Upper lobe of left lung (tissue), 4 donors: Measurements from ENCODE around the gene SH3RF1.

Experiments used
- EP300 ChIP-seq, 4 donors: sonication (generic); formaldehyde crosslinking; IDR thresholded peaks; one replicate each; pipeline ENCODE4 v1.5.1; 2017; ENCODE audit warnings: antibody characterized with exemption in 4 of 4, control low read depth in 2 of 4
- POLR2A ChIP-seq, 4 donors: fragments of 450-650 bp; IDR thresholded peaks; one replicate each; pipeline ENCODE4 v1.5.1; 2016 to 2017; ENCODE audit warnings: antibody characterized with exemption in 4 of 4, mild to moderate bottlenecking in 2 of 4
- POLR2AphosphoS5 ChIP-seq, 2 donors: sonication (generic); formaldehyde crosslinking; IDR thresholded peaks; one replicate each; pipeline ENCODE4 v1.5.1; 2017; ENCODE audit warnings: antibody characterized with exemption in 2 of 2
- TF ChIP-seq, protein P1 (sequence below), 6 experiments: fragments of 450-650 bp in 4 of 6; fragments of 200-600 bp in 2 of 6; sonication (generic) in 2 of 6; IDR thresholded peaks; one replicate each; pipeline ENCODE4 v1.5.1; 2016 to 2019; ENCODE audit warnings: antibody characterized with exemption in 6 of 6

DNA sequence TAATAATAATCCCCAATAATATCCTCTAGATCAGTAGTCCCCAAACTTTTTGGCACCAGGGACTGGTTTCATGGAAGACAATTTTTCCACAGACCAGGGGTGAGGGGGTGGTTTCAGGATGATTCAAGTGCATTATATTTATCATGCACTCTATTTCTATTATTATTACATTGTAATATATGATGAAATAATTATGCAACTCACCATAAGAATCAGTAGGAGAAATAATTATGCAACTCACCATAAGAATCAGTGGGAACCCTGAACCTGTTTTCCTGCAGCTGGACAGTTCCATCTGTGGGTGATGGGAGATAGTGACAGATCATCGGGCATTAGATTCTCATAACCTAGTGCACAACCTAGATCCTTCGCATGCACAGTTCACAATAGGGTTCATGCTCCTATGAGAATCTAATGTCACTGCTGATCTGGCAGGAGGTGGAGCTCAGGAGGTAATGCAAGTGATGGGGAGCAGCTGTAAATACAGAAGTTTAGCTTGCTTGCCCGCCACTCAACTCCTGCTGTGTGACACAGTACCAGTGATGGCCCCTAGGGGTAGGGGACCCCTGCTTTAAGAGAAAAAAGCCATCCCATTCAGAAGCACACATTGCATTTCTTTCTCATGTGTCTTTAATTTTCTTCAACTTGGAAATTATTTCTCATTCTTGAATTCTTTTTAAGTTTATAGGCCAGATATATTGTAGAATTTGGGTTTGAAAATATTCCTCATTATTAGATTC, 16.0 kb upstream of the SH3RF1 start:
- TF ChIP-seq, protein P1, sequence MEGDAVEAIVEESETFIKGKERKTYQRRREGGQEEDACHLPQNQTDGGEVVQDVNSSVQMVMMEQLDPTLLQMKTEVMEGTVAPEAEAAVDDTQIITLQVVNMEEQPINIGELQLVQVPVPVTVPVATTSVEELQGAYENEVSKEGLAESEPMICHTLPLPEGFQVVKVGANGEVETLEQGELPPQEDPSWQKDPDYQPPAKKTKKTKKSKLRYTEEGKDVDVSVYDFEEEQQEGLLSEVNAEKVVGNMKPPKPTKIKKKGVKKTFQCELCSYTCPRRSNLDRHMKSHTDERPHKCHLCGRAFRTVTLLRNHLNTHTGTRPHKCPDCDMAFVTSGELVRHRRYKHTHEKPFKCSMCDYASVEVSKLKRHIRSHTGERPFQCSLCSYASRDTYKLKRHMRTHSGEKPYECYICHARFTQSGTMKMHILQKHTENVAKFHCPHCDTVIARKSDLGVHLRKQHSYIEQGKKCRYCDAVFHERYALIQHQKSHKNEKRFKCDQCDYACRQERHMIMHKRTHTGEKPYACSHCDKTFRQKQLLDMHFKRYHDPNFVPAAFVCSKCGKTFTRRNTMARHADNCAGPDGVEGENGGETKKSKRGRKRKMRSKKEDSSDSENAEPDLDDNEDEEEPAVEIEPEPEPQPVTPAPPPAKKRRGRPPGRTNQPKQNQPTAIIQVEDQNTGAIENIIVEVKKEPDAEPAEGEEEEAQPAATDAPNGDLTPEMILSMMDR (IDR thresholded peaks at IDR 0.05), result no peak
- no peak for TF ChIP-seq POLR2A (IDR thresholded peaks at IDR 0.05)
- no peak for TF ChIP-seq POLR2AphosphoS5 (IDR thresholded peaks at IDR 0.05)
- TF ChIP-seq EP300 (IDR thresholded peaks at IDR 0.05), result no peak
